OCI-LY1 (cell line): ENCODE data around the gene PTPRN2.

Experiments
- CTCF ChIP-seq: fragments of 200-600 bp; sonication (generic), shearing (Covaris generic); IDR thresholded peaks from 2 replicates; pipeline ENCODE4 v1.5.1; 2017; ENCODE audit warnings: mild to moderate bottlenecking, antibody characterized with exemption, low read length, moderate library complexity, mixed read lengths
- EZH2 ChIP-seq: fragments of 200-600 bp; sonication (generic), shearing (Covaris generic); IDR thresholded peaks from 2 replicates; pipeline ENCODE4 v1.8.0; 2017; ENCODE audit warnings: borderline replicate concordance, mixed run types, mild to moderate bottlenecking, antibody characterized with exemption, low read length, moderate library complexity, mixed read lengths

- no peak for TF ChIP-seq CTCF
- TF ChIP-seq EZH2: no peak
Observed at GRCh38 chr7:157604661-157605381, 982.8 kb downstream of the PTPRN2 start.
